Measurements from ENCODE around the gene IFI27. TPM values are rescaled to one million over a fixed set of nuclear protein-coding genes. Genes with fewer than 3 reads are reported as not detected.

The IFI27 gene
- polyA plus RNA-seq, 1 of the 3 experiments (the other 2 are of a cell fraction), result 1.2 TPM

DNA sequence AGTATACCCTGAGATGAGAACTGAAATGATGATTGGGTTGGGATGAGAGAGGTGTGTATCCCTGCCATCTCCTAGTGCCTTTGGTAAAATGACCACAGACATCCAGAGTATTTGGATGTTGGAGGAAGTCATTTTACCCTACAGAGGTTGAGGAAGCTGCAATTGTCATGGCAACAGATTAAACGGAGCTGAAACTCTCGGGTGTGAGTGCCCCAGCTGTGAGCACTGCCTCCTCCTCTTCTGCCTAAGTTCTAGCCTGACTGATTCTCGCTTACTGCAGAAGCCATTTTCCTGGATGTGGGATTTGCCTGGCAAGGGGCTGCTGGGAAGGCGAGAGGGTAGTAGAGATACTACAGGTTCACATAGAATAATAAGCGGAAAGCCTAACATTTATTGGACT lies 53.3 kb downstream of the IFI27 start:
- Histone ChIP-seq H3K4me3 (ENCODE audit: low read depth in 2 of 2, low read length in 1 of 2) (no peak overlapping the region), H3K9ac (no peak overlapping the region), H3K36me3 (replicated peaks in 1 of 2; ENCODE audit: control insufficient read depth in 1 of 2, insufficient read depth in 2 of 2, low read length in 1 of 2) (no peaks in the 10 kb centered on the region), H3K9me2 (no peaks in the 10 kb centered on the region), H2AFZ (ENCODE audit: low read depth) (no peak overlapping the region), H4K20me1 (ENCODE audit: insufficient read depth) (no peaks in the 10 kb centered on the region), H3K27me3 (ENCODE audit: insufficient read depth) (no peaks in the 10 kb centered on the region), H3K4me2 (no peak overlapping the region), H3K27ac (ENCODE audit: low read depth in 2 of 2, low read length in 1 of 2) (no peak overlapping the region), H3K9me3 (0 out of 2 replicates have a peak, but pooled peaks cover 3% of the 10 kb centered on the region), H3K79me2 (ENCODE audit: insufficient read depth) (no peaks in the 10 kb centered on the region), H3F3A (replicated peaks; ENCODE audit: insufficient read depth) (no peaks in the 10 kb centered on the region), H3K4me1 (ENCODE audit: control insufficient read depth in 1 of 2, insufficient read depth in 2 of 2, low read depth in 1 of 2, low read length in 1 of 2) (peaks cover 0 to 4% of the 10 kb centered on the region in 2 experiments; a peak in 1 of 4 replicates)
- CTCF ChIA-PET, result interaction anchor here (2.8 kb wide), 1 partner anchor 27 kb away, joined by 13 read pairs; no protein-coding TSS in a partner anchor
- WGBS (ENCODE audit: low lambda C conversion rate), result 73% methylated on average over 5 of the region's 5 CpGs
- POLR2A ChIA-PET, result no interaction called here
- TF ChIP-seq RCOR1 (IDR thresholded peaks at IDR 0.05; ENCODE audit: low read length), result no peak
- TF ChIP-seq EP300 (IDR thresholded peaks at IDR 0.05; ENCODE audit: borderline replicate concordance in 1 of 2, low read depth in 1 of 2, low read length in 1 of 2), result no peak
- TF ChIP-seq MXI1 (IDR thresholded peaks at IDR 0.05; ENCODE audit: low read depth, low read length), result no peak
- TF ChIP-seq, protein P1, sequence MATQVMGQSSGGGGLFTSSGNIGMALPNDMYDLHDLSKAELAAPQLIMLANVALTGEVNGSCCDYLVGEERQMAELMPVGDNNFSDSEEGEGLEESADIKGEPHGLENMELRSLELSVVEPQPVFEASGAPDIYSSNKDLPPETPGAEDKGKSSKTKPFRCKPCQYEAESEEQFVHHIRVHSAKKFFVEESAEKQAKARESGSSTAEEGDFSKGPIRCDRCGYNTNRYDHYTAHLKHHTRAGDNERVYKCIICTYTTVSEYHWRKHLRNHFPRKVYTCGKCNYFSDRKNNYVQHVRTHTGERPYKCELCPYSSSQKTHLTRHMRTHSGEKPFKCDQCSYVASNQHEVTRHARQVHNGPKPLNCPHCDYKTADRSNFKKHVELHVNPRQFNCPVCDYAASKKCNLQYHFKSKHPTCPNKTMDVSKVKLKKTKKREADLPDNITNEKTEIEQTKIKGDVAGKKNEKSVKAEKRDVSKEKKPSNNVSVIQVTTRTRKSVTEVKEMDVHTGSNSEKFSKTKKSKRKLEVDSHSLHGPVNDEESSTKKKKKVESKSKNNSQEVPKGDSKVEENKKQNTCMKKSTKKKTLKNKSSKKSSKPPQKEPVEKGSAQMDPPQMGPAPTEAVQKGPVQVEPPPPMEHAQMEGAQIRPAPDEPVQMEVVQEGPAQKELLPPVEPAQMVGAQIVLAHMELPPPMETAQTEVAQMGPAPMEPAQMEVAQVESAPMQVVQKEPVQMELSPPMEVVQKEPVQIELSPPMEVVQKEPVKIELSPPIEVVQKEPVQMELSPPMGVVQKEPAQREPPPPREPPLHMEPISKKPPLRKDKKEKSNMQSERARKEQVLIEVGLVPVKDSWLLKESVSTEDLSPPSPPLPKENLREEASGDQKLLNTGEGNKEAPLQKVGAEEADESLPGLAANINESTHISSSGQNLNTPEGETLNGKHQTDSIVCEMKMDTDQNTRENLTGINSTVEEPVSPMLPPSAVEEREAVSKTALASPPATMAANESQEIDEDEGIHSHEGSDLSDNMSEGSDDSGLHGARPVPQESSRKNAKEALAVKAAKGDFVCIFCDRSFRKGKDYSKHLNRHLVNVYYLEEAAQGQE (IDR thresholded peaks at IDR 0.05; ENCODE audit: low read depth, low read length), result no peak
- no peak for TF ChIP-seq GABPA (IDR thresholded peaks at IDR 0.05; ENCODE audit: low read depth)
- TF ChIP-seq TAF1 (IDR thresholded peaks at IDR 0.05; ENCODE audit: borderline replicate concordance, low read depth, low read length), result no peak
- TF ChIP-seq RAD21 (IDR thresholded peaks at IDR 0.05; ENCODE audit: low read length), result no peak
- no peak for TF ChIP-seq CHD2 (IDR thresholded peaks at IDR 0.05; ENCODE audit: low read length, partially characterized antibody)
- no peak for TF ChIP-seq JUND (IDR thresholded peaks at IDR 0.05)
- TF ChIP-seq, protein P2, sequence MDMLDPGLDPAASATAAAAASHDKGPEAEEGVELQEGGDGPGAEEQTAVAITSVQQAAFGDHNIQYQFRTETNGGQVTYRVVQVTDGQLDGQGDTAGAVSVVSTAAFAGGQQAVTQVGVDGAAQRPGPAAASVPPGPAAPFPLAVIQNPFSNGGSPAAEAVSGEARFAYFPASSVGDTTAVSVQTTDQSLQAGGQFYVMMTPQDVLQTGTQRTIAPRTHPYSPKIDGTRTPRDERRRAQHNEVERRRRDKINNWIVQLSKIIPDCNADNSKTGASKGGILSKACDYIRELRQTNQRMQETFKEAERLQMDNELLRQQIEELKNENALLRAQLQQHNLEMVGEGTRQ (IDR thresholded peaks at IDR 0.05; ENCODE audit: borderline replicate concordance, low read depth, low read length), result no peak
- TF ChIP-seq RFX5 (IDR thresholded peaks at IDR 0.05; ENCODE audit: low read length), result no peak
- no peak for TF ChIP-seq FOXJ3 (CRISPR knock-in tag; IDR thresholded peaks at IDR 0.05)
- no peak for DNase-seq
